ENCODE results near the gene FGD4.

FGD4 gene

DNA sequence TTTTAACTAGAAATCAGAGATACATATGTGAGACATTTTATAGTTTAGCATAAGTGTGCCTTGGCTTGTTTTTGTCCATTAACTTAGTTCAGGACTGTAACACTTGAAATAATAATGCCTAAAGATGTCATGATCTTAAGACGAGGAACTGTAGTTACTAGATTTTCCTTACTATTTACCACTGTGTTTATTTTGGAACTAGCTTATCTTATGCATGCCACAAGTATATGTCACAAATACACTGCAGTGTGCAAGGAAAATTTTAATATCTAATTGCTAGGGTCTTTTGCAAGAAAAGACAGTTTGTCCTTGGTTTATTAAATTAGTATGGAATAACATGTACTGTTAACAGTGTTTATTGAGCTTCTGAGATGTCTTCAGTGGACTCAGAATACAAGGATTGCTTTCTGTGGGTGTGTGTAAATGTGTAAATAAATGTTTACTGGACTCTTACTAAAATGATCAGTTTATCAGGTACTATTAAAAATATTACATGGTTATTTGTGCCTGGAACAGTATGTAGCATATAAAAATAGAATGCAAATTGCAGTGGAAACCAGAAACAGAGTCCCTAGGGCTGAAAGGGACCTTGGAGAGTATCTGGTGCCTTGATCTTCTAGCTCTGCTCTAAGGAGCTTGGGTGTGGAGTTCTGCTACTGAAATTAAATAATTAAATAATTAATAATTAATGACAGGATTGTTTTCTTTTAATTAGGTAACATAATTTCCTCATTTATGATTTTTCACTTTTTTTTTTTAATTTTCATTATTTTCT lies 58.1 kb downstream of the FGD4 start:
- DNase-seq (ENCODE audit: low spot score) = no peak

DNA sequence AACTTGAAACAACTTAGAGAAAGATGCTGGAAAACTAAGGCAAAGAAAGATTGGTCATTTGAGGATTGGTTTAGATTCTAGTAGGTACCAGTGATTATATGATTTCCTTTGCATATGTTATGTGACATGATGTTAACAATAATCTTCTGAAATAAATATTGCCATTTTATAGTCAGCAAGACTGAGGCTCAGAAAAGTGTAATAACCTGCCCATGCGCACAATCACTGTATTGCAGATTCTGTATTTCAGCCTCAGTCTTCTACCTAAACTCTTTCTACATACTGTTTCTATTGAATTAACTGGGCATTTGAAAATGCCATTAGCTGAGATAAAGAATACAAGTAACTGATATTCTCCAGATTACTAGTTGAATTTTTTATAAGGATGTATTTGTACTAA lies 61.3 kb downstream of the FGD4 start:
- DNase-seq (ENCODE audit: low spot score) = no peak

DNA sequence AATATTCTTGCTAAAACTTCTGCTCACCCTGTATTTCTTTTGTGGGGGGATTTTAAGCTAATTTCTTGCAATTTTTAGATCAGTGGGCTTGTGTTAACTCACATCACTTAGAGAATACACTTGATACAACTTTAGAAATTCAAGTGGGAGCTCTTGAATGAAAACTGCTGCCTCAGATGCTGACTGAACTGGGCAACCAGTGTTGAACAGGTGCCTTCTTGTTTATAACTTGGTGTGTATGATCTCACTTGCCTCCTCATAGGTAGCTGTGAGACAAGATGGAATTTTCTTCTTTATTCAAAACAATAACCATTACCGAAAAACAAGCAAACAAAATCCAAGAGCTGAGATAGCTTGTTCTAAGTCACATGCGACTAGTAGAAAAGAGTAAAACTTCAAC lies 63.5 kb downstream of the FGD4 start:
- no peak for DNase-seq (ENCODE audit: low spot score)

DNA sequence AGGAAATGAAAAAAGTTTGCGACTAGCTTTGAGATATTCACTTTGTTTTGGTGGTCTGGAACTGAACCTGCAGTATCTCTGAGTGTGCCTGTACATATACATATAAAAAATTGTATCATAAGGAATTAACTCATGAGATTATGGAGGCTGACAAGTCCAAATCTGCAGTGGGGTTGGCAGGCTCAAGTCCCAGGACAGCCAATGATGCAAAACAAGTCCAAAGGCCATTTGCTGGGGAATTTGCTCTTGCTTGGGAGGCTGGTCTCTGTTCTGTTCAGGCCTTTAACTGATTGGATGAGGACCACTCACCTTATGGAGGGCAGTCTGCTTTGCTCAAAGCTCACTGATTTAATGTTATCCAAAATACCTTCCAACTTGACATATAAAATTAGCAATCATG lies 66.8 kb downstream of the FGD4 start:
- DNase-seq (ENCODE audit: low spot score) = no peak

DNA sequence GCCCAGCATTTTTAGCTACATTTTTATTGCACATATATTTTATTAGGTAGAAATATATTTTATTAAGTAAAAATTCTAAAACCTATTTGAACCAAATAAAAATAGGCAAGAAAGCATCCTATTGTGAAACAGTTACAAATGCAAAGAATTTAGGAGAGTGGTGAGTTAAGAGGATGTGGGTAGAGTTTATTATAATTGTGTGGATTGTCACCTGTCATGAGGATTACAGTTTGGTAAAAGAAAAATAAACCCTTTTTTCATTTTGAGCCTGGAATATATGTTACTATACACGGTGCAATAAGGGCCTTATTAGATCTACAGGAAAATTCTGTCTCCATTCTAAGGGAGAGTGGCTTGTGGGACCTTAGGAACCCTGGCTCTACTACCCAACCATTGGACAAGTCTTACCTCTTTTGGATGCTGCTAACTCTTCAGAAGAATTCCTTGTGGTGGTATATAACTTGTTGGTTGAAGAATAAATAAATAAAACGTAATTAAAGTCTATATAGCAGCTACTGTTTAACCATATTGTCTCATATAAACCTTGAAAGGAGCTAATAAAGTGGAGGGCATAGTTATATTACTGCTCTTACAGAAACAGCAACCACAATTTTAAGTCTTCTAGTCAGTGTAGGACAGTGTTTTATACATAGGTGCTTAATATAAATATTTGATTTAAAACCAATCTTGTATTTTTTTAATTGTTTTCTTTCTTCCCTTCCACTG lies 67.8 kb downstream of the FGD4 start:
- no peak for DNase-seq (ENCODE audit: low spot score)

DNA sequence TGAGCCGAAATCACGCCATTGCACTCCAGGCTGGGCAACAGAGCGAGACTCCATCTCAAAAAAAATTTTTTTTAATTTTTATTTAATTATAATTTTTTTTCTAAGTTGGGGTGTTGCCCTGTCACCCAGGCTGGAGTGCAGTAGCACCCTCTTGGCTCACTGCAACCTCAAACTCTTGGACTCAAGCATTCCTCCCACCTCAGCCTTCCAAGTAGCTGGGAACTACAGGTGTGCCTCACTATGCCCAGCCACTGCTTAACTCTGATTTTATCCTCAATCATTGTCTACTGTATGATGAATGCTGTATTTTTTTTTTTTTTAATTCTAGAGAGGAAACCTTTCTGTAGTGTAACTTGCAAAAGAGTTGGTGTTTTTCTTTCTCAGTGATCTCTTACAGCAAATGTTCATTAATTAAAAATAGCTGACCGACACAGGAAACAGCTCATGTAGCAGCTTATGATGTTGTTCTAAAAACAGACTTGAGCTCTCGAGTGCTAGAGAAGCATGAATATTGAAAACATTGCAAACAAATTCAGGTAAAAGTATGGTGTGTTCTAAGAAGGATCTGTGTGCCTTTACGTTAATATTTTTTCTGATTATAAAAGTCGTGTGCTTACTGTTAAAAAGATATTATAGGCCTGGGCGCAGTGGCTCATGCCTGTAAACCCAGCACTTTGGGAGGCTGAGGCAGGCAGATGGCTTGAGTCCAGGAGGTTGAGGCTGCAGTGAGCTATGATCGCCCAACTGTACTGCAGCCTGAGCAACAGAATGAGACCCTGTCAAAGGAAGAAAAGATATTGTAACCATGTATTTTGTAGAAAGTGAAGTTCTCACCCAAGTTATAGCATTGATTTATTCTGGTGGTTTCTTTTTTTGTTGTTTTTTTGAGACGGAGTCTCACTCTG lies 68.9 kb downstream of the FGD4 start:
- DNase-seq (ENCODE audit: low spot score) = no peak

DNA sequence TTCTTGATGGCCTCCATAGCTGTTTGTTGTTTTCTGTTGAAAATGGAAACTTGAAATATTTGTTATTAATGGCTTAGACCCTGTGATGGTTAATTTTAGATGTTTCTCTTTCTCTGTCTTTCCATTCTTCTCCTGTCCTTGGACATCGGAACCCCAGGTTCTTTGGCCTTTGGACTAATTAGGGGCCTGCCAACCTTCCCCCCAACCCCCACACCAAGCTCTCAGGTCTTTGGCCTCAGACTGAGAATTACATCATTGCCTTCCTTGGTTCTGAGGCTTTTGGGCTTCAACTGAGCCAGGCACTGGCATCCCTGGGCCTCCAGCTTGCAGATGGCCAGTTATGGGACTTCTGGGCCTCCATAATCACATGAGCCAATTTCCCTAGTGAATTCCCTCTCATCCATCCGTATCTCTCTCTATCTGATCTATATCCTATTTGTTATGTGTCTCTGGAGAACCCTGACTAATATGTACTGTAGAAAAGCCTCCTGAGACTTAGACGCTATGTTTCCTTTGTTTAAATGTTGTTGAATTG lies 71.6 kb downstream of the FGD4 start:
- no peak for DNase-seq (ENCODE audit: low spot score)

DNA sequence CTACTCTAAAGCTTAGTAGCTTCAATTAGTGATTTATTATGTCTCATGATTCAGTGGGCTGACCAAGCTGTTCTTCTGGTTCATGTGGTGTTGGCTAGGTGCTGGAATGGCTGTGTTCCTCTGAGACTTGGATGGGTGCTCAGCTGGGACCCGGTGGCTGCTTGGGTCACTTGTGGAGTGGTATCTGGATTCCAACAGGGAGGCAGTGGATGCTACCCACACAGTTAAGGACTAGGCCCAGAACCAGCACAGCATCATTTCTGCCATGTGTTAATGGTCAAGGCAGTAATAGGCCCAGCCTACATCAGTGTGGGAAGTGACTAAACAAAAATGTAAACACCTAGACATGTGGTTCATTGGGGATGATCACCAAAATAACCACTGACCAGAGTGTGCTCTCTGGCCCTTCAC lies 72.2 kb downstream of the FGD4 start:
- no peak for DNase-seq (ENCODE audit: low spot score)

DNA sequence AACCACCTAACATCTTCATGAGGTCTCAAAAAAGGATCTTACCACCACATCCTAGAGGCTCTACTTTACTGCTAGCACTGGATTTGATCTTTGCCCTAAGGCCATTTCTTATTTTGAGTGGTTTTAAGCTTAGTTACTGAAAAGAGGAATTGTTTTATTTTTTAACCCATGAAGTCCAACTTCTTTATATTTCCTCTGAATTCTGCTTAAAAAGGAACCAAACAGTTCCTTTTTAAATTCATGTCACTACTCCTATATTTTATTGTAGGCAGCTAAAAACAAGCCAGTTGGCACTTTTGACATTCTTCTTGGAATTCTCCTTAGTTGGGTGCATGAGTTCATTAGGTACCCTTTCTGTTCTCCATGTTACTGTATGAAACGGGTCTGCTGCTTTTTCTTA lies 76.4 kb downstream of the FGD4 start:
- DNase-seq (ENCODE audit: low spot score) = no peak

DNA sequence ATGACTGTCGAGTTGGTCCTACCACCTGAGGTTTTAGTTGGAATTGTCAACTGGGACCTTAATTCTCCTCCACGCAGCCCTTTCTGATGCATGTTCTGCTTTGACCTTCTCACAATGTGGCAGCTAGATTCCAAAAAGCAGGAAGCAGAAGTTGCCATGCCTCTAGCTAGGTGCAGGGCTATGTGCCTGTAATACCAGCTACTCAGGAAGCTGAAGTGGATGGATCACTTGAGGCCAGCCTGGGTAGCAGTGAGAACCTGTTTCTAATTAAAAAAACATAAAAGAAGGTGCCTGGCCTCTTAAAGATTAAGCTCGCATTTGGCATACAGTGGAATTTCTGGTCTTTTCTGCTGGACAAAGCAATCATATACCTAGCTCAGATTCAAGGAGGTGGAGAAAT lies 77.1 kb downstream of the FGD4 start:
- DNase-seq (ENCODE audit: low spot score) = no peak

DNA sequence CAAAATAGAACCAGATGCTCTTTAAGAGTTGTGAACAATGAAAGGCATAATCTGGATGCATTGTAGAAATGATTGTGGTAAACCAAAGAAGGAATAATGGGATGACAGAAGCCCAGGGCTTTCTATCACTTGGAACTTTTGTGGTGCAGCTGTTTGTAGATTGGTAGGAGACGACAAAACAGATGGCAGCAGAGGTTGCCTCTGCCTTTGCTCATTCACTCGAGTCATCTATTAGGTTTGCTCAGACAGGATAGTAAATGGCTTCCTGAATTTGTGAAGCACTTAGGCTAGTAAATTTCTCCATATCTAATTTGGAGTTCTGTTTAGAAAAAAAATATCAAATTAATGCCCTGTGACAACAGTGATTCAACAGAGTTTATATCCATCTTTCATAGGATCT lies 78.4 kb downstream of the FGD4 start:
- DNase-seq (ENCODE audit: low spot score) = no peak

DNA sequence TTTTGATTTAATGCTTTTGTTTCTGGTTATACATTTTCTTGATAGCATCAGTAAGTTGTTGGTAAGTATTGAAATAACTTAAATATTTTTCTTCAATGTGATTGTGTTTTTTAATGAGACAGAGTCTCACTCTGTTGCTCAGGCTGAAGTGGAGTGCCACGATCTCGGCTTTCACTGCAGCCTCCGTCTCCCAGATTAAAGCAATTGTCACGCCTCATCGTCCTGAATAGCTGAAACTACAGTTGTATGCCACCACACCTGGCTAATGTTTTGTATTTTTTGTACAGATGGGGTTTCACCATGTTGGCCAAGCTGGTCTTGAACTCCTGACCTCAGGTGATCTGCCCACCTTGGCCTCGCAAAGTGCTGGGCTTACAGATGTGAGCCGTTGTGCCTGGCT lies 78.8 kb downstream of the FGD4 start:
- no peak for DNase-seq (ENCODE audit: low spot score)

DNA sequence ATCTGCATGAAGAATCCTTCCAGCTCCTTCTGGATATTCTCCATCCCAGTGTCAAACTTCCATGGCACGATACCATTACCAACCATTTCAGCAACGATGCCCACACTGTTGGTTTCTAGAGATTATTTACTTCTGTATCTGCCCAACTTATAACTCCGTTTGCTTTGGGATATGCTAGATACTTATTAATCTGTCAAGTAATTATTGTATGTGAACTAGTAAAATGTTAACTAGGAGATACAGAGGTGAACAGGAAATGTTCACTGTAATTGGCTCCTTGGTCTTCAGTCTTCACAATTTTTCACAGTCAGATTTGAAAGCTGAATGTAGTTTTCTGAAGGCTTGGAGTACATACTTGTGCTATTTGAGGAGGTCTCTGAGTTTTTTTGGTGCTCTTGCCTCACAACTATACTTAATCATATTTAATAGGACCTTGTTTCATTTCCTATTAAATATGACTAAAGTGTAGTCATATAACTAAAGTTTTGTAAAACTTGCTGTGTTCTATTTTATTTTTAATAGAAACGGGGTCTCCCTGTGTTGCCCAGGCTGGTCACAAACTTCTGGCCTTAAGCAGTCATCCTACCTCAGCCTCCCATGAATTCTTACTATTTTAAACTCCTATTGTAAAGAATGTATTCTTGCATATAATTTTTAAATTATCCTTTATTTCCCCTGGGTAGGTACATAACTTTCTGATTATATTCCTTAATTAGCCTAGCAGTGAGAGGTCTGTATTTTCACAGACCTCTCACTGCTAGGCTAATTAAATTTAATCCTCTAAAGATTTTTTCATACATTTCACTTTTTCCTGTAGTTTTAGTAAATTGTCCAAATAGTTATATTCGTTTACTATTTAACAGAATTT lies 79.7 kb downstream of the FGD4 start:
- DNase-seq (ENCODE audit: low spot score) = no peak

DNA sequence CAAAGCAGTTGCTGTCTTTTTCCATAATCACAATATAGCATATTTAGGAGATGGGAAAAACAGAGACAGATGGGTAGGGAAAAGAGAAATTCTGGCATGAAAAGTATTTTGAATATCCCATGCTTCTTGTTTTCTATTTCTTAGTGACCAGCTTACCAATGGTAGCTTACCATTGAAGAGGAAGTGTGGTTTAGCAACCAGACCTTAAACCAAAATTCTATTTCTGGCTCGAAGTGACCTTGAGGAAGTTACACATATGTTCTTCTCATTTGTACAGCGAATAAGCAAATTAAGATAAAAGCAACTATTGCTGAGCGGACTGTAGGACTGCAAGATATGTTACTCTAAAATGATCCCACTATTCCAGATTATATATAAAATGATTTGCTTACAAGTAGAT lies 82.9 kb downstream of the FGD4 start:
- DNase-seq (ENCODE audit: low spot score) = no peak

DNA sequence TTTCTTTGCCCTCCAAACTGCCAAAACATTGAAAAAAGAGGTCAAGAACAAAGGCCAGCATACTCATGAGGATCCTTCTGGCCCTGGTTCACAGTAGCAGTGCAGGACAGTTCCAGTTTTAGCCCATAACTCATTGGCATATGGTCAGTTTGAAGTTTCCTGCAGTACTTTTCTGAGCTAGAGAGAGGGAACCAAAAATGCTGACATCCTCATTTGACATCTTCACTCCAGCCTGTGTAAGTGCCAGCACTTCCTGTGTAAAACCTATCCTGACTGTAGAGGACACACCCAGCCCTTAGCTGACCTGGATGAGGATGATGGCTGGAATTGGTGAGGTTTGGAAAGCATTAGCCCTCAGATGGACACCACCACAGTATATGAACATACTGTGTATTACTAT lies 84.1 kb downstream of the FGD4 start:
- no peak for DNase-seq (ENCODE audit: low spot score)

DNA sequence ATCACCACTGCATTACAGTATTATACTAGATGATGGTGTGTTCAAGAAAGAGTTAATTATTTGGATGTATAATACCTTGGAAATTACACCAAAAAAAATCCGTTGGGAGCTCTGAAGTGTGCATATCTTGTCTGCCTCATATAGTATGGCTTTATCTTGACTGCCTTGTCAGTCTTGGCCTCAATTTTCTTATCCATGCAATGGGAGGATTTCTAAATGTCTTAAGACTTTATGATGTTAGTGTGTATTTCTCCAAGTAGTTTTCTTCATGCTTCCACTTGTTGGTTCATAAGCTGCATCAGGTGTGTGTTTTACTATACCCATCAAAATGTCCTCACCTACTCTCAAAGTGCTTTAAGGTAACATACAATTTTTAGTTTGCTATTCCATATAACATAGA lies 84.6 kb downstream of the FGD4 start:
- DNase-seq (ENCODE audit: low spot score) = no peak

DNA sequence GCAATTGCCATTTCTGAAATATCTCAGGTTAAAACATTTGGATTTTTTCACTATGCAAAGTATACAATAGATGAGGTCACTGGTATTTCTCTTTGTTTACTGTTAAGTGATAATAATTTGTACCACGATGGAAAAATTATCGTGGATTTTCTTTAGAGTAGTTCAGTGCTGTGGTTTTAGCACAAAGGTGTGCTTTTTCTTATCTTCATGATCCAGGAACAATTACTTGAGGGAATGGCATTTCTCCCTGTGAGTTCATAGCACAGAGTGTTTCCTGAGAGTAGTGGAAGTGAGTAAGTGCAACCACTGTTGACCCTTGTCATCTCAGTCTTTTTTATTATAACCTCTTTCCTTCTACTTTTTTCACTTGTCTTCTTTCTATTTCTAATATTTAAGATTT lies 86.8 kb downstream of the FGD4 start:
- no peak for DNase-seq (ENCODE audit: low spot score)

DNA sequence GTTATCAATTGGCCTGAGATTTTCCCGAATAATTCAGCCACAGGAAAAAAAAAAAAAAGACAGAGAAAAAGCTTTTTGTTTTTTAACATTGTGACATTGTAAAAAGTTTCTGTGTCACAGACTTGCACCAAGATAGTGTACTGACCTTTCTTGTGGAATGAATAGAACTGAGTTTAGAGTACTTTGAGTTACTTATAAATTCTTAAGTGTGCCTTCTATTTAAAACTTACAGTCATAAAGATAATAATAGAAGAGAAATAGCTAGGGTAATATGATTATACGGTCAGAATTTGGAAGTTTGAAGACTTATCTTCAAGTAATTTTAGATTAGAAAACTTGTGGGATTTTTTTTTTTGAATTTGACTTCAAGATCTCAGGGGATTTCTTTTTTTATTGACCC lies 88.8 kb downstream of the FGD4 start:
- no peak for DNase-seq (ENCODE audit: low spot score)

DNA sequence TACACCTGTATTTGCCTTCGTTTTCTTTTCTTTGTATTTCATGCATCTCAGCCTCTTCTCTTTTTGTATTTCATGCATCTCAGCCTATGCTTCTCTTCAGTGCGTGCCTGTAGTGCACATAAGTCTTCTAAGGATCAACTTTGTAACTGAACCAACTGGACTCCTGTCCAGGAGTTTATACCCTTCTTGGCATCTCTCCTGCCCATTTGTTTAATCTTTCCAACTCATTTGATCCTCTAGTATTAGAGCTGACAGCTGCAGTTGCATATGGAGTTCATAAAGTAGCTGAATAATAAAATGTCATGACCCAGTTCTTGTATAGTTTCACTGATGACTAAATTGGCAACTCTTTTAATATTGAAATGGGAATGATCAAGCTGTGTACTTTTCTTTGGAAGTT lies 89.7 kb downstream of the FGD4 start:
- DNase-seq (ENCODE audit: low spot score) = no peak

DNA sequence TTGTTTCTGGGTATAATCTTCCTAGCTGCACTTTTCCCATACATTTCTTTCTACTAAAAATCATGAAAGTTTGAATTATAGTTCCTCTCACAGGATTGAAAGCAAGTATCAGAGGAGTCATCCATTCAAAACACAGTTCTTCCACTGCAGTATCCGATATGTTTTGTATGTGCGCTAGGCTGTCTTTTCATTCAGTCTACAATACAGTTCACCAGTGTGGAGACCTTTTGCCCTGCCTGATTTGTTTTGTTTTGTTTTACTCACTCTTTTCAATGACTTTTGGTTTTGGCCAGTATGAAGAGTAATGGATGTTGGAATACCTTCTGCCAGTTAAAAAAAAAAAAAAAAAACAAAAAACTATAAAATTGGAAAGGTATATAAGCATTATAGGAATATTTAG lies 91.4 kb downstream of the FGD4 start:
- DNase-seq (ENCODE audit: low spot score) = no peak

DNA sequence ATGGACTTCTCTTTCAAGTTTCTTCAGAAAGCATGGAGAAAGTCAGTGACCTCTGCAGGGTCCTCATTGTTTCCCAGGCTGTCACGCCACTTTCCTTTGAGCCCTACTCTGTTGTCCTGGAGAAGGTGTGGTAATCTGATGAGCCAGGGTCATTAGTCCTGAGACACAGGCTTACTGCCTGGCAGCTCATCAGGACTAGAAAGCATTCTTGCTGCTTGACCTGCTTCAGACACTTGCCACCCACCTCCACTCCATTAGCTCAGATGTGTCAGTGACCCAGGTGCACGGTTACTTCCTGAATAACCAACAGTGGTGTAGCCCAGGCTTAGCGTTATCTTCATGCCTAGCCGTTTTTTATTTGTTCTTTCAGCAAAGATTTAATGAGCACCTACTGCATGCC lies 93.9 kb downstream of the FGD4 start:
- no peak for DNase-seq (ENCODE audit: low spot score)

DNA sequence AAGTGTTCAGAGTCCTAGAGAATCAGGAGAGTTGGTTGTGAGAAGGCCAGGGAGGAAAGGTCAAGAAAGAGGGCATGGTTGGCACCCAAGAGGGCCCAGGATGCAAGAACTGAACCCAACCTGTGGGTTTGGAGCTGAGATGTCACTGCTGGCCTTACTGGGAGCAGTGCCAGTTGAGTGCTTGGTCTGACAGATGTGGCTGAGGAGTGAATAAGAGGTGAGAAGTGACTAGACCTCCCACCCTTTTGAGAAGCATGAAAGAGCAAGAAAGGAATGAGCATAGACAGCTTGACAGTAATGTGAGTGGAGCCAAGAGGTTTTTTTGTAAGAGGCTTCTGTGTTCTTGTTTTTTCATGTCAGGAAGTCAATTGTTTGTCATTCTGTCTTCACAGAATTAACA lies 95.3 kb downstream of the FGD4 start:
- no peak for DNase-seq (ENCODE audit: low spot score)

Data from hepatic stellate cell (primary cell).